GM12864 (cell line): Measurements from ENCODE around the gene ELMOD3.
"Not testable (repeated sequence)": the region's sequence is repeated elsewhere in the genome, so short reads cannot be mapped to it uniquely, and the experiment has no call there.

ENCODE experiments used
- DNase-seq: peaks from one replicate; pipeline ENCODE4 v3.0.0-alpha.2; 2011; ENCODE audit warnings: low read depth
- H3K4me3 ChIP-seq: 2 replicates; pipeline ENCODE4 v1.5.1; 2011; ENCODE audit warnings: mild to moderate bottlenecking, low read depth, low read length, control low read depth
- CTCF ChIP-seq: IDR thresholded peaks from 2 replicates; pipeline ENCODE4 v1.5.1; 2011; ENCODE audit warnings: low read depth, mild to moderate bottlenecking, moderate library complexity, low read length, control low read depth, inconsistent platforms; ENCODE audit errors: missing control alignments

The ELMOD3 gene

GRCh38 chr2:85312404-85312803, 42.2 kb upstream of the ELMOD3 start:
- no peak for TF ChIP-seq CTCF
- no peak for DNase-seq

GRCh38 chr2:85314884-85315242, 39.7 kb upstream of the ELMOD3 start:
- TF ChIP-seq CTCF, result no peak
- no peak for DNase-seq
- H3K4me3 ChIP-seq, result no peak overlapping the region

More at GRCh38 chr2:85312404-85312803, 42.2 kb upstream of the ELMOD3 start:
- no peak overlapping the region for H3K4me3 ChIP-seq

- DNase-seq, H3K4me3 ChIP-seq: not testable (repeated sequence)
Measured at GRCh38 chr2:85315921-85316320, 38.6 kb upstream of the ELMOD3 start.

GRCh38 chr2:85318222-85319074, 36.1 kb upstream of the ELMOD3 start:
- H3K4me3 ChIP-seq, result no peak overlapping the region
- DNase-seq, result no peak
- no peak for TF ChIP-seq CTCF

GRCh38 chr2:85319796-85320195, 34.8 kb upstream of the ELMOD3 start:
- no peak for DNase-seq
- TF ChIP-seq CTCF, result no peak
- H3K4me3 ChIP-seq, result no peak overlapping the region

- no peak for TF ChIP-seq CTCF
- DNase-seq, result no peak
- H3K4me3 ChIP-seq, result no peak overlapping the region
Measured at GRCh38 chr2:85323351-85323987, 31.1 kb upstream of the ELMOD3 start.

- not testable (repeated sequence) for DNase-seq, H3K4me3 ChIP-seq
Measured at GRCh38 chr2:85323988-85324367, 30.6 kb upstream of the ELMOD3 start.
